B cell (primary cell): ENCODE data around the gene ADAMTSL1. TPM values are rescaled to one million over a fixed set of nuclear protein-coding genes. Genes with fewer than 3 reads are reported as not detected.

ENCODE experiments used
- ATAC-seq: fragments of 200-7000 bp; cut with Tn5 transposase; one replicate; pipeline ENCODE4 v1.10.0; 2021; ENCODE audit warnings: low read depth, mild to moderate bottlenecking, moderate number of reproducible peaks, moderate library complexity
- CTCF ChIA-PET: fragments of 350-600 bp; sonication (Branson Sonifier 250); formaldehyde crosslinking; loops from one replicate; lab custom pipeline; 2021; ENCODE audit warnings: antibody characterized with exemption, inconsistent platforms; lab: Charles Lee
- POLR2A ChIA-PET: fragments of 350-600 bp; sonication (Branson Sonifier 250); formaldehyde crosslinking; loops from one replicate; lab custom pipeline; 2021; ENCODE audit warnings: antibody characterized with exemption; lab: Charles Lee
- DNase-seq: peaks from one replicate; pipeline ENCODE4 v3.0.0; 2013
- H2AFZ ChIP-seq: 2 replicates; pipeline ENCODE4 v1.6.1; 2012; ENCODE audit warnings: mild to moderate bottlenecking, low read depth, low read length; ENCODE audit not compliant: insufficient read depth, poor library complexity, severe bottlenecking
- H3K27ac ChIP-seq, 2 donors: 1 replicate in 1 of 2; 2 replicates in 1 of 2; pipeline ENCODE4 v1.5.1; 2012 to 2013; ENCODE audit warnings: low read length in 2 of 2, mild to moderate bottlenecking in 2 of 2, moderate library complexity in 1 of 2
- H3K27me3 ChIP-seq, 4 experiments: fragments of 200-600 bp in 1 of 4; sonication (generic) in 1 of 4; replicated peaks in 1 of 4; 1 replicate in 2 of 4; 2 replicates in 2 of 4; pipeline versions ENCODE4 v1.6.1 to v1.7.0; 2013 to 2016; ENCODE audit warnings: low read length in 3 of 4, mild to moderate bottlenecking in 2 of 4, mixed read lengths in 1 of 4, moderate library complexity in 1 of 4; ENCODE audit not compliant: insufficient read depth in 4 of 4, control insufficient read depth in 3 of 4; ENCODE audit errors: control extremely low read depth in 1 of 4
- H3K36me3 ChIP-seq, 2 experiments: replicated peaks in 1 of 2; 1 replicate in 1 of 2; 2 replicates in 1 of 2; pipeline versions ENCODE4 v1.6.1 to v1.7.1; 2013; ENCODE audit warnings: low read length in 1 of 2; ENCODE audit not compliant: insufficient read depth in 2 of 2, control insufficient read depth in 1 of 2; ENCODE audit errors: control extremely low read depth in 1 of 2, extremely low read depth in 1 of 2
- H3K4me1 ChIP-seq, 2 donors: fragments of 200-600 bp in 1 of 2; sonication (generic) in 1 of 2; 1 replicate in 1 of 2; 2 replicates in 1 of 2; pipeline versions ENCODE4 v1.5.1 to v1.6.1; 2013 to 2017; ENCODE audit warnings: low read length in 2 of 2; ENCODE audit not compliant: control insufficient read depth in 2 of 2, insufficient read depth in 2 of 2
- H3K4me2 ChIP-seq: replicated peaks from 2 replicates; pipeline ENCODE3; 2012; ENCODE audit warnings: mild to moderate bottlenecking, low read depth, low read length; ENCODE audit not compliant: poor library complexity, severe bottlenecking
- H3K4me3 ChIP-seq, 5 experiments: fragments of 200-600 bp in 1 of 5; sonication (generic) in 1 of 5; 1 replicate in 3 of 5; 2 replicates in 2 of 5; pipeline versions ENCODE4 v1.5.1 to v1.7.0; 2011 to 2016; ENCODE audit warnings: low read length in 4 of 5, mild to moderate bottlenecking in 4 of 5, low read depth in 2 of 5, control low read depth in 1 of 5, moderate library complexity in 1 of 5; ENCODE audit not compliant: insufficient read depth in 1 of 5; ENCODE audit errors: control extremely low read depth in 1 of 5, extremely low read depth in 1 of 5
- H3K79me2 ChIP-seq: fragments of 200-600 bp; sonication (generic); one replicate; pipeline ENCODE4 v1.6.0; 2016; ENCODE audit warnings: low read length; ENCODE audit not compliant: control insufficient read depth, insufficient read depth
- H3K9ac ChIP-seq: fragments of 200-600 bp; sonication (generic); 2 replicates; pipeline ENCODE4 v1.6.1; 2017; ENCODE audit warnings: mild to moderate bottlenecking, low read length, moderate library complexity
- H3K9me3 ChIP-seq, 3 donors: one replicate each; pipeline versions ENCODE4 v1.6.1 to v1.7.1; 2013; ENCODE audit warnings: low read length in 2 of 3; ENCODE audit not compliant: control insufficient read depth in 2 of 3, insufficient read depth in 1 of 3; ENCODE audit errors: control extremely low read depth in 1 of 3
- H4K20me1 ChIP-seq: 2 replicates; pipeline ENCODE4 v1.6.0; 2012; ENCODE audit warnings: mild to moderate bottlenecking, low read length; ENCODE audit not compliant: insufficient read depth, control insufficient read depth, poor library complexity, severe bottlenecking
- H3K27ac Mint-ChIP-seq: one replicate; pipeline ENCODE4 v1.8.0; 2021; ENCODE audit warnings: mixed read lengths
- H3K27me3 Mint-ChIP-seq: one replicate; pipeline ENCODE4 v1.8.0; 2021; ENCODE audit warnings: mixed read lengths
- H3K4me1 Mint-ChIP-seq: one replicate; pipeline ENCODE4 v1.8.0; 2021; ENCODE audit warnings: mixed read lengths
- H3K4me3 Mint-ChIP-seq: one replicate; pipeline ENCODE4 v1.8.0; 2021; ENCODE audit warnings: mixed read lengths
- H3K9me3 Mint-ChIP-seq: one replicate; pipeline ENCODE4 v1.8.0; 2022; ENCODE audit warnings: mixed read lengths; ENCODE audit not compliant: insufficient read depth
- CTCF ChIP-seq: fragments of 200-600 bp; IDR thresholded peaks from one replicate; pipeline ENCODE4 v1.8.0; 2022; ENCODE audit warnings: antibody characterized with exemption, mild to moderate bottlenecking
- EZH2 ChIP-seq: IDR thresholded peaks from 2 replicates; pipeline ENCODE4 v1.6.1; 2012; ENCODE audit warnings: borderline replicate concordance, low read depth, mild to moderate bottlenecking, moderate library complexity, low read length; ENCODE audit not compliant: insufficient read depth, poor library complexity, severe bottlenecking
- WGBS: methylation state at CpG from one replicate; pipeline ENCODE4 v1.1.5; 2013; ENCODE audit warnings: missing lambda C conversion rate; ENCODE audit not compliant: insufficient coverage; 5-methylcytosine and 5-hydroxymethylcytosine counted together
- intact Hi-C: fragments of 100-400 bp; cut with micrococcal nuclease; formaldehyde crosslinking; loops from one replicate; pipeline ENCODE4 v1.10.0; 2022
- polyA plus RNA-seq: library from polyadenylated mRNA; depleted of rRNA; stranded (reverse); fragments of >200 nt; gene quantifications from 2 replicates; pipeline ENCODE4 v1.2.3, GENCODE V29; 2012
- total RNA-seq, 2 donors: library from RNA; stranded (reverse); fragments of 120-200 nt in 1 of 2; gene quantifications; 1 replicate in 1 of 2; 2 replicates in 1 of 2; pipeline versions ENCODE4 v1.2.3 to v1.2.4, GENCODE V29; 2013 to 2022

Gene ADAMTSL1
- total and polyA plus RNA-seq, 2 donors (not counting 1 experiment from before 2014, with no cell fraction given): not detected

DNA sequence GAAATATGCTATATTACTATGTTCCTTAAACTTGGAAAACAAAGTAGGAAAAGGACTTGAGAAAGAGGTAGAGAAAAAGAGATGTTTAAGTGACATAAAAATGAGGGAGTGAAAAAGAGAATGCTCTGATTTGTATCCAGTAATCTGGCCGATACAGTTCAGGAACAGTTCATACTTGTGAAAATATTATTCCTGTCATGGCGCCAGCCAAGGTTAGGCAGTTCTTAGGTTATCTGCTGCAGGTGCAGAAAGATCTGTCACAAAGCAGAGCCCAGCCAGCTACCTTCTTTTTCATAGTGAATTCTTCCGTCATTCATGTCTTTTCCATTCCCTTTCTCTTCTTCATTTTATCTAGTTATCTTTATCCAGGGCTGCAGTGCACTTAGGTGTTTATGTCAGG, 256.3 kb downstream of the ADAMTSL1 start:
- no peaks in the 10 kb centered on the region for H3K27me3 ChIP-seq
- ChIA-PET CTCF (no interaction called here), POLR2A (no interaction called here)
- no peak for DNase-seq
- TF ChIP-seq EZH2 (no peak), CTCF (no peak)
- ATAC-seq: no peak
- Mint-ChIP-seq H3K9me3 (no peaks in the 10 kb centered on the region), H3K4me1 (no peaks in the 10 kb centered on the region), H3K27ac (no peak overlapping the region), H3K4me3 (no peak overlapping the region), H3K27me3 (no peaks in the 10 kb centered on the region)
- no peak overlapping the region for H3K4me2 ChIP-seq
- H3K36me3 ChIP-seq: no peaks in the 10 kb centered on the region
- 95% methylated on average over 2 of the region's 3 CpGs for WGBS
- no peak overlapping the region for H2AFZ ChIP-seq
- intact Hi-C loops: no loop called here
- no peaks in the 10 kb centered on the region for H3K4me1 ChIP-seq
- H3K9ac ChIP-seq: no peak overlapping the region
- H3K4me3 ChIP-seq: no peak overlapping the region
- H3K79me2 ChIP-seq: no peaks in the 10 kb centered on the region
- no peaks in the 10 kb centered on the region for H3K9me3 ChIP-seq
- no peak overlapping the region for H3K27ac ChIP-seq
- no peaks in the 10 kb centered on the region for H4K20me1 ChIP-seq

DNA sequence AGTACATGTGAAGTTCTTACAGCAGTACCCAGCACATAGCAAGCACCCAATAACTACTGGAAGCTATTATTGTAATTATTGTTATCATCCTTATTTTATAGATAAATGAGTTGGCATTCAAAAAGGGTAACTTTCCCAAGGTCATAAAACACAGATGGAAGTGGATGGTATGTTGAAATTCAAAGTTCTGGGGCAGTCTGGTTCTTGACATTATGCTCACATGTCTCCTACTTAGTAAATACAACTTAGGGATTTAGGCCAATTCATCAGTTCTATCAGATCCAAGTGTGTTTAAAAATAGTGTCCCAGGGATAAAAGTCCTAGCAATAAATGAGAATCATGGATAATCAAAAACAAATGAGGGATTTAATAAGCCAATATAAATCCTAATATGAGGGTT, 265.2 kb downstream of the ADAMTSL1 start:
- H3K79me2 ChIP-seq: no peaks in the 10 kb centered on the region
- H3K4me2 ChIP-seq: no peak overlapping the region
- Mint-ChIP-seq H3K27me3 (peaks cover 3% of the 10 kb centered on the region), H3K9me3 (no peaks in the 10 kb centered on the region), H3K27ac (no peak overlapping the region), H3K4me1 (no peaks in the 10 kb centered on the region), H3K4me3 (no peak overlapping the region)
- no peaks in the 10 kb centered on the region for H3K9me3 ChIP-seq
- no peak overlapping the region for H3K4me3 ChIP-seq
- H4K20me1 ChIP-seq: no peaks in the 10 kb centered on the region
- H3K9ac ChIP-seq: no peak overlapping the region
- no peak overlapping the region for H2AFZ ChIP-seq
- TF ChIP-seq EZH2 (no peak), CTCF (no peak)
- H3K36me3 ChIP-seq: no peaks in the 10 kb centered on the region
- no peak overlapping the region for H3K27ac ChIP-seq
- H3K4me1 ChIP-seq: no peaks in the 10 kb centered on the region
- POLR2A ChIA-PET: no interaction called here
- ATAC-seq (no peak), DNase-seq (no peak)
- intact Hi-C loops: no loop called here
- H3K27me3 ChIP-seq: no peaks in the 10 kb centered on the region
- CTCF ChIA-PET: no interaction called here
